Neuron (in vitro differentiated cells): ENCODE data around the gene INSIG2.

Source experiments
- H2AFZ ChIP-seq: one replicate; pipeline ENCODE4 v1.6.1; 2013; ENCODE audit warnings: low read depth, mild to moderate bottlenecking, inconsistent platforms, low read length, moderate library complexity
- H3K27me3 ChIP-seq: one replicate; pipeline ENCODE4 v1.6.1; 2013; ENCODE audit warnings: low read length; ENCODE audit not compliant: insufficient read depth
- H3K36me3 ChIP-seq: one replicate; pipeline ENCODE4 v1.6.1; 2013; ENCODE audit warnings: low read length; ENCODE audit not compliant: insufficient read depth
- H3K4me1 ChIP-seq: one replicate; pipeline ENCODE4 v1.6.1; 2013; ENCODE audit warnings: low read length; ENCODE audit not compliant: insufficient read depth
- H3K4me3 ChIP-seq: 2 replicates; pipeline ENCODE4 v1.5.1; 2013; ENCODE audit warnings: mild to moderate bottlenecking, low read length, moderate library complexity
- H3K9me3 ChIP-seq: one replicate; pipeline ENCODE4 v1.6.1; 2013; ENCODE audit warnings: low read length

INSIG2 gene

DNA sequence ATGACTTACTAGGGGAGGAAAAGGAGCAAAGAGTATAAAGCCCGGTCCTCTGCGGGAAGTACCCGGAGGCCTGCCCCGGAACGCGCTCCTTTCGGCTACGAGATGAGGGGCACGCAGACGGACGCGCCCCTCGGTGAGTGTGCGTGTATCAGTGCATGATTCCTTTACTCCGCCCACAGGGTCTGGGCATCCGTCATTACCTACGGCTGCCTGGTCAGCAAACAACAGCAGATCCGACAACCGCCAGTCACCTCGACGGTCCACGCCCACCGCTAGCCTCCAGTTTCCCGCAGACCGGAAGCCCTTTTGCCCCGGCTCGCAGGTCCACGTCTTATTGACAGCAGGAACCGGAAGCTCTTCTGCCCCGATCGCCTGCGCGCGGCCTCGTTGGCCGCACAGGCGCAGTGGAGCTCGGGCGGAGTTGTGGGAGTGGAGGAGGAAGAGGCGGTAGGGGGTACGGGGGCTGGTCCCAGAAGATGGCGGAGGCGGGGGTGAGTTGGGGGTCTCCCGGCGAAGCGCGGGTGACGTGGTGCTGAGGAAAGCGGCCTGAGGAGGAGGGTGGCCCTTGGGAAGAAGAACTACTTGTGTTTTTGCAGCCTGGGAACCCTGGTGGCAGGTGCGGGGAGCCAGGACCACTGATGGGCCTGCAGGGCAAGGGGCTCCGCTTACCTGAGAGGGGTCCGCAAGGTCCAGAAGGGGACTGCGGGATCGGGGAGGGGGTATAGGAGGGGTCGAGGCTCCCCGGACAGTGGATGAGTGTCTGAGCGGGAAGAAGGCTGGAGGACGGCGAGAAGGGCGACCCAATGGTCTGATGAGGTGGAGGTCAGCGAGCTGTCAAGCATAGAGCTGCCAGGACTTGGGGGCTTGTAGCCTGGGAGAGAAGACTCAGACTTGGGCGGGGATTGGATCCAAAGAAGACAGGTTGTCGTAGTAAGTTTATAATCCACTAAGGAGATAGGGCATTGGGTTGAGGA, at the start of gene INSIG2:
INSIG2 (plus strand) TSS at position 421 of the 974 bp plus-strand sequence. CDS start 8,086 bp downstream, outside the sequence.
- peak within 1 kb of the TSS; percentile 78 for H2AFZ ChIP-seq
- peaks cover 15% of the 10 kb centered on the region for H3K4me1 ChIP-seq
- peaks cover 9% of the 10 kb centered on the region for H3K27me3 ChIP-seq
- H3K4me3 ChIP-seq, result peak within 1 kb of the TSS; percentile 86
- no peaks in the 10 kb centered on the region for H3K9me3 ChIP-seq
- H3K36me3 ChIP-seq, result no peaks in the 10 kb centered on the region

DNA sequence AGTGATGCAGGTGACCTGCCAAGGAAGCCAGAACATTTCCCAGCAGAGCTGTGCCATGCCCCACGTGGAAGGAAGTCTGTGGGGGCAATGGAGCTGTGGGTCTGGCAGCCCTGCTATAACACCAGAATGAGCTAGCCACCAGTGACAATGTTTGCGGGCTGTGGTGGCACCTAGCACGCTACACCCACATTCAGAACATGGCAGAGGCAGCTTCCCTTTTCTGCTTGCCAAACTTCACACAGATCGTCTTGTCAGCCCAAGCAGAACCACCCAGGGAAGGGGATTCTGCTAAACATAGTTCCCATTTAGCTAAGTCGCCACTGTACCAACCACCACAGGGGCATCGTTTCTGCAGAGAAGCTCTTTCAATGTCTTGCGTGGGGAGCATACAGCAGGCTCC, 47.4 kb upstream of the INSIG2 start:
- H3K4me1 ChIP-seq, result no peaks in the 10 kb centered on the region
- no peak overlapping the region for H2AFZ ChIP-seq
- H3K9me3 ChIP-seq, result no peaks in the 10 kb centered on the region
- peaks cover 13% of the 10 kb centered on the region for H3K27me3 ChIP-seq
- H3K36me3 ChIP-seq, result no peaks in the 10 kb centered on the region
- H3K4me3 ChIP-seq, result no peak overlapping the region

DNA sequence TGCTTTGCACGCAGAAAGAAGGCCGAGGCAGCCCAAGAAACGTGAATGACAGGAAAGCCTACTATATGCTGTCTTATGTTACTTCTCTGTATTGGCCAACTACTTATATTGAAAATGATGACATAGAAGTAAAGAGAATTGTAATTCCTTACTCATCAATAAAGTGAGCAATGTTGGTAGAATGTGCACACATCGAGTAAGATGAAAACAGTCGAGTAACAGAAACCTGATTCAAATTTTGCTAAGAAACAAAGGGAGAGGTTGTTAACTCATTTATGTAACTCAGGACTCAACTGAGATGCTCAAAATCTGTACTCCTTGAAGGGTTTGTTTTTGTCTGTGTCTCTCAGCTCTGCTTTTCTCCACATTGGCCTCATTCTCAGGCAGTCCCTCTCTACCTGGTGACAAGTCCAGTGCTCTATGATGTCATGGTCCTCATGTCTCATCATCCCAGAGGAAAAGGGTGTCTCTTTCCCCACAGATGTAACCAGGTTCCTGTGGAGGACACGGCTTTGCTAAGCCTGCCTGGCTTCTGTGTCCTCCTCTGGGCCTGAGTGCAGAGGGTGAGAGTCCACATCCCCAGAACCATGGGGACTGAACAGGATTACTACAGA, 44.1 kb upstream of the INSIG2 start:
- Histone ChIP-seq H3K36me3 (no peaks in the 10 kb centered on the region), H3K9me3 (no peaks in the 10 kb centered on the region), H3K4me3 (no peak overlapping the region), H3K27me3 (peaks cover 18% of the 10 kb centered on the region), H2AFZ (no peak overlapping the region), H3K4me1 (no peaks in the 10 kb centered on the region)

DNA sequence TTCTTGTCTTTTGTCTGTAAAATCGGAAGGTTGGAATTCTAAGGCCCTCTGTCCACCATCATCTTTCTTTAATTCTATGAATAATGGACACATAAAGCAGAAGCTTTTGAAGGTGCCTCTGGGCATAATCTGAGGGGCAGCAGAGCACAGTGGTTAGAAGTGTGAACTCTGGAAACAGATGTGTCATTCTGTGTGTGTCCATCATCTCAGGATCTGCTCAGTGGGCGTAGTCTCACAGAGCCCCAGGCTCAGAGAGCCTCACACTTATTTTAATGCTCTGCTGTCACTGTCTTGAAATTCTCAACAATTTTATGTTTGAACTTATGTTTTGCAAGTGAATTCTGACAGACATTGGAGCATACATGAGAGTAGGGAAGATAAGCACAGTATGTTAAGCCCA, 43.4 kb upstream of the INSIG2 start:
- peaks cover 21% of the 10 kb centered on the region for H3K27me3 ChIP-seq
- no peaks in the 10 kb centered on the region for H3K9me3 ChIP-seq
- no peaks in the 10 kb centered on the region for H3K36me3 ChIP-seq
- no peaks in the 10 kb centered on the region for H3K4me1 ChIP-seq
- H3K4me3 ChIP-seq, result no peak overlapping the region
- no peak overlapping the region for H2AFZ ChIP-seq

DNA sequence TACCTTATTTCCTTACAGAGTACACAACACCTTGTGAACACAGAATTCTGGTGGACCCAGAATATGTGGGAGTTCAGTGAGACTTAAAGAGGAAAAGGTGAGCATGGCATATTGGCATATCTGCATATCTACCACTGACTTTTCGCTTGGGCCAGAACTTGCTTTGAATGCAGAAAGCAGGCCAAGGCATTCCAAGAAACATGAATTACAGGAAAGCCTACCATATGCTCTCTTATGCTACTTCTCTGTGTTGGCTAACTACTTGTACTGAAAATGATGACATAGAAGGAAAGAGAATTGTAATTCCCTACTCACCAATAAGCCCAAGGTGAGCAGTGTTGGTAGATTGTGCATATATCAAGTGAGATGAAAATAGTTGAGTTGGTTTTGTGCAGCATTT, 43.0 kb upstream of the INSIG2 start:
- no peaks in the 10 kb centered on the region for H3K4me1 ChIP-seq
- no peak overlapping the region for H2AFZ ChIP-seq
- peaks cover 24% of the 10 kb centered on the region for H3K27me3 ChIP-seq
- H3K36me3 ChIP-seq, result no peaks in the 10 kb centered on the region
- H3K9me3 ChIP-seq, result no peaks in the 10 kb centered on the region
- no peak overlapping the region for H3K4me3 ChIP-seq

DNA sequence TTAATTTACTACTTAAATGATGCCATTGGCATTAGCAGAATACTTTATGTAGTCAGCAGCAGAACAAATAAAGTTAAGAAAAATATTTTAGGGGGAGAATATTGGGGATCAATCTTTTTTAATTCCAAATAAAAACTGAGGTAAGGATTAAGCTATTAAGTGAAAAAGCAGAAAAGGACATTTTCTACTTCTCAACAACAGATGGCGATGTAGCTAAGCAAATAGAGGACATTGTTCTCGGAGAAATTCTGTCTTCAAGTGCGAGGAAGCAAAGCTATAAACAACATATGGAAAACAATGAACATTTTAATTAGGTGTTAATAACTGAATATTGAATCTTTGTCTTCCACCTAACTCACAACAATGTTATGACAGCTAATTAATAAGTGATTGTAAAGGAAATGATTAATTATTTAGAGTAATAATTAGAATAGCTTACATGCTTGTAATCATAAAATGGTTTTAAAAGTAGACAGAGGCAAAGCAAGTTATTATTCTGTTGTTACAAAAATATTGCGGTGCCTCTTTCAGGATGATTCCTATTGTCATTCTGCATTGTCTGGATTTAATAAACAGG, 41.5 kb upstream of the INSIG2 start:
- no peaks in the 10 kb centered on the region for H3K36me3 ChIP-seq
- no peak overlapping the region for H2AFZ ChIP-seq
- H3K4me3 ChIP-seq, result no peak overlapping the region
- H3K9me3 ChIP-seq, result no peaks in the 10 kb centered on the region
- H3K27me3 ChIP-seq, result peaks cover 24% of the 10 kb centered on the region
- no peaks in the 10 kb centered on the region for H3K4me1 ChIP-seq

DNA sequence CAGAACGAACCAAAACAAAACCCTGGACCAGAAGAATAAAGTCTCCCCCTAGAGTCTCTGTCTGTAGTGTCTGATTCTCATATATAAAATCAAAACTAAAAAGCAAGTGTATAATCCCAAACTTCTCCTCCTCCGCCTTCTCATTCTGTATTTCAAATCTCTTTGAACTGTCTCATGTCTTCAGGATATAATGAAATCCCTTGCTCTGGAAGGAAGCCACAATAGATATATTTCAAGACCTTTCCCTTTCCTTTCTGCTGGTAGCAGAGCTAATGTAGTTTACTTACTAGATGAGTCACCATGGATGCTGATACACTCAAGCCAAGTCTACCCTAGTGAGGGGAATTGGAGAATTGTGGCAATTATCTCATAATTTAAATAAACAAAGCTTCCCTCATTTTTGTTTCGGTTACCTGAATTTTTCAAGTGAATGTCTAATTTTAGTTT, 40.9 kb upstream of the INSIG2 start:
- H3K36me3 ChIP-seq, result no peaks in the 10 kb centered on the region
- H2AFZ ChIP-seq, result no peak overlapping the region
- H3K4me1 ChIP-seq, result no peaks in the 10 kb centered on the region
- H3K4me3 ChIP-seq, result no peak overlapping the region
- peaks cover 24% of the 10 kb centered on the region for H3K27me3 ChIP-seq
- H3K9me3 ChIP-seq, result no peaks in the 10 kb centered on the region

DNA sequence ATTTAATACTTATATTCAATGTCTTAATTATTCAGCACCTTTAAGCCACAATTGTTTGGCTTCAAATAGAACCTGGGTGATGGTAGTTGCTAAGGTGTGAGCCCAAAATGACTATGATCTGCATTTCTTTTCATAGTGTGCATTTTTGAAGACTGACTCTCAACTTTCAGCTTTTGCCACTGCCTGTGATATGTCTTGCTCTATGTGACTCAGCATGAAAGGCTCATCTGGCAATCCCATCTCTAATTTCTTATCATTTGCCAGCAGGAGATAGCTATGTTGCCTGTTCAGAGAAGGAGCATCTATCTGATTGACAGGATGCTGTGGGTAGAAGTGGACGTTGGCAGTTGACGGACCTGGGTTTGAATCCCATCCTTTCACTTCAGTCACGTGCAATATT, 39.9 kb upstream of the INSIG2 start:
- H3K4me1 ChIP-seq, result no peaks in the 10 kb centered on the region
- H3K36me3 ChIP-seq, result no peaks in the 10 kb centered on the region
- H2AFZ ChIP-seq, result no peak overlapping the region
- H3K4me3 ChIP-seq, result no peak overlapping the region
- H3K9me3 ChIP-seq, result no peaks in the 10 kb centered on the region
- peaks cover 25% of the 10 kb centered on the region for H3K27me3 ChIP-seq

DNA sequence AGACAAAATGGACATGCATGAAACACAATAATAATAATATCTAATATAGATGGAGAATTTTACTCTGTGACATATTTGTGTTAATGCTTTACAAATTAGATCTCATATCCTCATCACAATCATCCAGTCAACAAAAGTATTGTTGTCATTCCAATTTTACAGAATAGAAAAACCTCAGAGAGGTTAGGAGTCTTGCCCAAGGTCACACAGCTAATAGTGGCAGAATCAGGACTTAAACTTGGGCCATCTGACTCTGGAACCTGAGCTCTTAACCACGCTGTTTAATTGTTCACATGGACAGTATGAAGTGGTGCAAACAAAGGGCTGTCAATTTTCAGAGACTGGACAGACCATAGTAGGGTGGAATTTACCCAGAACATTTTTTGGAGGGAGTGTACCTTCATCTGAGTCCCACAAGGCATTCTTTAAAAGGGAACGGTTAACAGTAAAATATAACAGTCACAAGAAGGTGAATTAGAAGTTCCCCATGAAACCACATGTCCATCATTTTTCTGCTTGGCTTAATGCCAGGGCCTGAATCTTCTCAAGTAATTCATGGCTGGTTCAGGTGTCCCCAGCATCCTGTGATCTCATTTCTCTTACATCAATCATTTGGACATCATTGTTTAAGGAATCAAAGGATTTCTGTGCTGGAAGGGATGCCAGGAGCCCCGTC, 39.0 kb upstream of the INSIG2 start:
- Histone ChIP-seq H3K9me3 (no peaks in the 10 kb centered on the region), H3K27me3 (peaks cover 26% of the 10 kb centered on the region), H3K36me3 (no peaks in the 10 kb centered on the region)

DNA sequence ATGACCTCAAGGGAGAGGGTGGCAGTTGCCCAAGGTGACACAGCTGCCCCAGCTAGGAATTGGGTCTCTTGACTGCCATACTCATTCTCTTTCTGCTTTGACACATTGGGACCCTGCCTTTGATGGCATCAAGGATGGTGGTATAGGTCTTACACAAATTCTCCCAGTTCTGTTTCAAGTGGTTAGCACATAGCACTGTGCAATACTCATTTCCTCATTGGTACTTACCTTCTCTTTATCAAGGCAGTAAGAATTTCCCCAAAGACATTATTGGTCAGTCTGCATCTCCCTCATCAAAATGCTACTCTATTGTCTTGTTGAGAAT, 38.5 kb upstream of the INSIG2 start:
- Histone ChIP-seq H2AFZ (no peak overlapping the region), H3K9me3 (no peaks in the 10 kb centered on the region), H3K4me3 (no peak overlapping the region), H3K27me3 (peaks cover 27% of the 10 kb centered on the region), H3K4me1 (no peaks in the 10 kb centered on the region), H3K36me3 (no peaks in the 10 kb centered on the region)

More for the DNA sequence above, 39.0 kb upstream of the INSIG2 start:
- Histone ChIP-seq H3K4me3 (no peak overlapping the region), H2AFZ (no peak overlapping the region), H3K4me1 (no peaks in the 10 kb centered on the region)

DNA sequence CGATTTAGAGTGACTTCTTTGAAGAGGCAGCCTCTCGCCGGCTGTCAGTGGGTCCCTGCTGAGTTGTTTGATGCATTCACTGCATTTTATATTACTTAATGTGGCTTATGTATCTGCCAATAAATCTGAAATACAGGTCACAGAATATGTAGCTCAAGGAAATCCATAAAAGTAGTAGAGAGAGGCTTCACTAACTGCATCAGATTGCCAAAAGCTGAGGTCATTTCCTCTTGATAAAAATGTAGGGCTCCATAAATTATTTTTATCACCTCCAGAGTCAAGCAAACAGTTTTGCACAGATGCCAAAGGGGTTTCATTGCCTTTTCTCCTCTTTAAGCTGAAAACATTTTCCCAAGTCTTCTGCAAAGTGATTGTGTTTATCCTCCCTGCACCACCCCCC, 37.9 kb upstream of the INSIG2 start:
- Histone ChIP-seq H3K4me1 (no peaks in the 10 kb centered on the region), H3K9me3 (no peaks in the 10 kb centered on the region), H3K36me3 (no peaks in the 10 kb centered on the region), H2AFZ (no peak overlapping the region), H3K4me3 (no peak overlapping the region), H3K27me3 (peaks cover 28% of the 10 kb centered on the region)

DNA sequence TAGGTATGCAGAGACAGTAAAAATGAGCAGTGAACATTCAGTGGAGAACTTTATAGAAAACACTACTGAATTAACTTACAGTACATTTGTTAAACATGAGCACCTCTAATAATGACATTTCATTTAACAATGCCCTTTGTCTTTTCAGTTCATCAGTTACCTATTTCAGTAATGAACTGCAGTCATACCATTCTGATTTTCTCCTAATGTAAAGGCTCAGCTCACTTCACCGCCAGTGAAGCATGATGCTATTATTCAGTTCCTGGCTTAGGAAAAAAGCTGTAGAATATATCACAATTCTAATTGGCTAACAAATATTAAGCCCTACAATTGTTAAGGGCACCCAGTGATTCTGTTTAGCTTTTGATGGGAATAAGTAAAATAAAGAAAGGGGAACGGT, 37.3 kb upstream of the INSIG2 start:
- peaks cover 29% of the 10 kb centered on the region for H3K27me3 ChIP-seq
- H3K4me3 ChIP-seq, result no peak overlapping the region
- H3K4me1 ChIP-seq, result no peaks in the 10 kb centered on the region
- no peak overlapping the region for H2AFZ ChIP-seq
- no peaks in the 10 kb centered on the region for H3K36me3 ChIP-seq
- H3K9me3 ChIP-seq, result no peaks in the 10 kb centered on the region
